ENCODE results near the gene TENM3.

The TENM3 gene

GRCh38 chr4:182704077-182704476 is 460.9 kb downstream of the TENM3 start:
- Histone ChIP-seq H2BK15ac (ENCODE audit: low read length) (no peak overlapping the region), H2BK12ac (ENCODE audit: low read length) (no peak overlapping the region), H4K8ac (ENCODE audit: low read depth, low read length) (no peak overlapping the region), H3K27me3 (ENCODE audit: control insufficient read depth in 3 of 3, insufficient read depth in 3 of 3, low read depth in 1 of 3, low read length in 3 of 3) (no peaks in the 10 kb centered on the region), H4K91ac (ENCODE audit: low read depth, low read length, poor library complexity) (no peak overlapping the region), H2AFZ (ENCODE audit: low read length) (no peak overlapping the region), H3K4ac (ENCODE audit: low read length) (no peak overlapping the region), H3K36me3 (replicated peaks in 1 of 2; ENCODE audit: control insufficient read depth in 2 of 2, insufficient read depth in 2 of 2, low read length in 2 of 2) (peaks cover 1 to 39% of the 10 kb centered on the region in 2 donors), H3K79me1 (ENCODE audit: low read depth, low read length) (no peaks in the 10 kb centered on the region), H3K9me3 (replicated peaks in 1 of 2; ENCODE audit: control insufficient read depth in 2 of 2, insufficient read depth in 1 of 2, low read depth in 1 of 2, low read length in 2 of 2) (no peaks in the 10 kb centered on the region), H3K4me3 (ENCODE audit: low read length in 2 of 2) (no peak overlapping the region), H3K14ac (ENCODE audit: low read length) (no peak overlapping the region), H3K18ac (ENCODE audit: low read length) (no peak overlapping the region), H2AK5ac (ENCODE audit: low read depth, low read length) (no peak overlapping the region), H3K9ac (ENCODE audit: low read depth, low read length, poor library complexity) (no peak overlapping the region), H3K4me2 (ENCODE audit: insufficient read depth, low read length, poor library complexity, severe bottlenecking) (no peak overlapping the region), H2BK120ac (ENCODE audit: low read depth, low read length) (no peak overlapping the region), H3K23ac (ENCODE audit: low read depth, low read length, poor library complexity) (no peak overlapping the region), H3K27ac (replicated peaks; ENCODE audit: low read length) (no peak overlapping the region), H3K4me1 (ENCODE audit: control insufficient read depth in 2 of 2, insufficient read depth in 1 of 2, low read depth in 1 of 2, low read length in 2 of 2) (no peaks in the 10 kb centered on the region), H2BK5ac (ENCODE audit: low read length) (no peak overlapping the region)
- DNase-seq (ENCODE audit: low spot score), result no peak
- WGBS, 2 donors (ENCODE audit: extremely low coverage in 2 of 2, insufficient read length in 2 of 2, insufficient replicate concordance in 1 of 2), result no CpG with 5 or more reads among the region's 1 CpG

- no peak overlapping the region for H2BK15ac ChIP-seq (ENCODE audit: low read length)
Measured at GRCh38 chr4:182704948-182705347, 461.7 kb downstream of the TENM3 start.

DNA sequence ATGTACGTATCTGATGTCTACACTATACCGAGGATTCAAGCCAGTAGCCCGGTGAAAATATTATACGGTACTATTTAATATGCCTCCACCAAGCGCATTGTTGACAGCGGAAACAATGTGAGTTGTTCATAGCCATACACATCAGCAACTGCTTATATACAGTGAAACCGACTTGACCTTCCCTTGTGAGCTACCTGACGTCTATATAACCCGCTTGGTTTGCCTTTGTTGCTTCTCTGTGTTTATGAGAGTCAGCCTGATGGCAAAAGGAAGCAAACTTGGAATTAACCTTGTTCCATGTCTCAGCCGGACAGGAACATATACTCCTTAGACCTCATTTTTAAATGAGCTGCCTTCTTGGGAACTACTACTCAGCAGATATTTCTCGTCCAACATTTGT is 462.2 kb downstream of the TENM3 start:
- no peak overlapping the region for H3K18ac ChIP-seq (ENCODE audit: low read length)

More at GRCh38 chr4:182704948-182705347, 461.7 kb downstream of the TENM3 start:
- no peak overlapping the region for H3K4me3 ChIP-seq (ENCODE audit: low read length in 2 of 2)
- H3K27me3 ChIP-seq (ENCODE audit: control insufficient read depth in 3 of 3, insufficient read depth in 3 of 3, low read depth in 1 of 3, low read length in 3 of 3), result no peaks in the 10 kb centered on the region
- H3K18ac ChIP-seq (ENCODE audit: low read length), result no peak overlapping the region
- no peak overlapping the region for H2AK5ac ChIP-seq (ENCODE audit: low read depth, low read length)
- no peak overlapping the region for H2AFZ ChIP-seq (ENCODE audit: low read length)
- no CpG with 5 or more reads among the region's 4 CpGs for WGBS, 2 donors (ENCODE audit: extremely low coverage in 2 of 2, insufficient read length in 2 of 2, insufficient replicate concordance in 1 of 2)
- H3K4ac ChIP-seq (ENCODE audit: low read length), result no peak overlapping the region
- H3K4me2 ChIP-seq (ENCODE audit: insufficient read depth, low read length, poor library complexity, severe bottlenecking), result no peak overlapping the region
- no peak overlapping the region for H4K8ac ChIP-seq (ENCODE audit: low read depth, low read length)
- no peak overlapping the region for H2BK120ac ChIP-seq (ENCODE audit: low read depth, low read length)
- no peak overlapping the region for H3K9ac ChIP-seq (ENCODE audit: low read depth, low read length, poor library complexity)
- H3K27ac ChIP-seq (replicated peaks; ENCODE audit: low read length), result no peak overlapping the region
- H4K91ac ChIP-seq (ENCODE audit: low read depth, low read length, poor library complexity), result no peak overlapping the region
- H3K36me3 ChIP-seq (replicated peaks in 1 of 2; ENCODE audit: control insufficient read depth in 2 of 2, insufficient read depth in 2 of 2, low read length in 2 of 2), result peaks cover 1 to 39% of the 10 kb centered on the region in 2 donors
- H2BK12ac ChIP-seq (ENCODE audit: low read length), result no peak overlapping the region
- no peaks in the 10 kb centered on the region for H3K4me1 ChIP-seq (ENCODE audit: control insufficient read depth in 2 of 2, insufficient read depth in 1 of 2, low read depth in 1 of 2, low read length in 2 of 2)
- no peaks in the 10 kb centered on the region for H3K9me3 ChIP-seq (replicated peaks in 1 of 2; ENCODE audit: control insufficient read depth in 2 of 2, insufficient read depth in 1 of 2, low read depth in 1 of 2, low read length in 2 of 2)
- DNase-seq (ENCODE audit: low spot score), result no peak
- H3K23ac ChIP-seq (ENCODE audit: low read depth, low read length, poor library complexity), result no peak overlapping the region
- no peak overlapping the region for H2BK5ac ChIP-seq (ENCODE audit: low read length)
- H3K14ac ChIP-seq (ENCODE audit: low read length), result no peak overlapping the region
- H3K79me1 ChIP-seq (ENCODE audit: low read depth, low read length), result no peaks in the 10 kb centered on the region

DNA sequence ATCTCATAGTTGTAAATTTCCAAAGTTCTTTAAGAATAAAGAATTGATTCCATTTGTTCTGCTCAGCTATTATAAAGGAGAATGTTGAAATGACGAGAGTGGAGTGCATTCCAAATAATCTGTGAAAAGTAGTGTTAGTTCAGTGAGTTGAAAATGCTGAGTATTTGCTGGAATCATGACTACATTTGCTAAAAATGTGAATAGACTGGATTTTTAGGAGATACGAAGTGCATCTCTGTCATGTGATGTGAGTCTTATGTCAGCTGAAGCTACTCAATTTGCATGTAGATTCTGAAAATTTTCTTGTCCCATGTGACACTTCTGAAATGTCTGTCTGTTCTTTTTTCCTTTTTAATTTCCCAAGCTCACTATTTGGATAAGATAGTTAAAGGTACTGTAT is 468.0 kb downstream of the TENM3 start:
- Histone ChIP-seq H3K14ac (ENCODE audit: low read length) (no peak overlapping the region), H3K4me1 (ENCODE audit: control insufficient read depth in 2 of 2, insufficient read depth in 1 of 2, low read depth in 1 of 2, low read length in 2 of 2) (peaks cover 4 to 6% of the 10 kb centered on the region in 2 donors), H2BK5ac (ENCODE audit: low read length) (no peak overlapping the region), H3K27ac (replicated peaks; ENCODE audit: low read length) (no peak overlapping the region), H4K91ac (ENCODE audit: low read depth, low read length, poor library complexity) (no peak overlapping the region), H2AK5ac (ENCODE audit: low read depth, low read length) (no peak overlapping the region), H3K27me3 (ENCODE audit: control insufficient read depth in 3 of 3, insufficient read depth in 3 of 3, low read depth in 1 of 3, low read length in 3 of 3) (no peaks in the 10 kb centered on the region), H2BK120ac (ENCODE audit: low read depth, low read length) (no peak overlapping the region), H4K8ac (ENCODE audit: low read depth, low read length) (no peak overlapping the region), H3K4me2 (ENCODE audit: insufficient read depth, low read length, poor library complexity, severe bottlenecking) (no peak overlapping the region), H2BK12ac (ENCODE audit: low read length) (no peak overlapping the region), H3K23ac (ENCODE audit: low read depth, low read length, poor library complexity) (no peak overlapping the region), H3K36me3 (replicated peaks in 1 of 2; ENCODE audit: control insufficient read depth in 2 of 2, insufficient read depth in 2 of 2, low read length in 2 of 2) (peaks cover 2 to 24% of the 10 kb centered on the region in 2 donors), H3K9me3 (replicated peaks in 1 of 2; ENCODE audit: control insufficient read depth in 2 of 2, insufficient read depth in 1 of 2, low read depth in 1 of 2, low read length in 2 of 2) (no peaks in the 10 kb centered on the region), H3K4me3 (ENCODE audit: low read length in 2 of 2) (no peak overlapping the region), H3K18ac (ENCODE audit: low read length) (no peak overlapping the region), H2AFZ (ENCODE audit: low read length) (no peak overlapping the region), H2BK15ac (ENCODE audit: low read length) (no peak overlapping the region), H3K4ac (ENCODE audit: low read length) (no peak overlapping the region), H3K79me1 (ENCODE audit: low read depth, low read length) (no peaks in the 10 kb centered on the region), H3K9ac (ENCODE audit: low read depth, low read length, poor library complexity) (no peak overlapping the region)
- DNase-seq (ENCODE audit: low spot score), result no peak
- WGBS, 2 donors (ENCODE audit: extremely low coverage in 2 of 2, insufficient read length in 2 of 2, insufficient replicate concordance in 1 of 2), result no CpG with 5 or more reads among the region's 2 CpGs

More for the DNA sequence above, 462.2 kb downstream of the TENM3 start:
- Histone ChIP-seq H3K23ac (ENCODE audit: low read depth, low read length, poor library complexity) (no peak overlapping the region), H2BK5ac (ENCODE audit: low read length) (no peak overlapping the region), H3K79me1 (ENCODE audit: low read depth, low read length) (no peaks in the 10 kb centered on the region), H3K27ac (replicated peaks; ENCODE audit: low read length) (no peak overlapping the region), H3K9me3 (replicated peaks in 1 of 2; ENCODE audit: control insufficient read depth in 2 of 2, insufficient read depth in 1 of 2, low read depth in 1 of 2, low read length in 2 of 2) (no peaks in the 10 kb centered on the region), H4K8ac (ENCODE audit: low read depth, low read length) (no peak overlapping the region), H3K4me1 (ENCODE audit: control insufficient read depth in 2 of 2, insufficient read depth in 1 of 2, low read depth in 1 of 2, low read length in 2 of 2) (no peaks in the 10 kb centered on the region), H4K91ac (ENCODE audit: low read depth, low read length, poor library complexity) (no peak overlapping the region), H2BK15ac (ENCODE audit: low read length) (no peak overlapping the region), H3K27me3 (ENCODE audit: control insufficient read depth in 3 of 3, insufficient read depth in 3 of 3, low read depth in 1 of 3, low read length in 3 of 3) (no peaks in the 10 kb centered on the region), H2AFZ (ENCODE audit: low read length) (no peak overlapping the region), H2BK12ac (ENCODE audit: low read length) (no peak overlapping the region), H2AK5ac (ENCODE audit: low read depth, low read length) (no peak overlapping the region), H2BK120ac (ENCODE audit: low read depth, low read length) (no peak overlapping the region), H3K4me2 (ENCODE audit: insufficient read depth, low read length, poor library complexity, severe bottlenecking) (no peak overlapping the region), H3K36me3 (replicated peaks in 1 of 2; ENCODE audit: control insufficient read depth in 2 of 2, insufficient read depth in 2 of 2, low read length in 2 of 2) (peaks cover 1 to 39% of the 10 kb centered on the region in 2 donors), H3K4me3 (ENCODE audit: low read length in 2 of 2) (no peak overlapping the region), H3K9ac (ENCODE audit: low read depth, low read length, poor library complexity) (no peak overlapping the region), H3K14ac (ENCODE audit: low read length) (no peak overlapping the region), H3K4ac (ENCODE audit: low read length) (no peak overlapping the region)
- no peak for DNase-seq (ENCODE audit: low spot score)
- WGBS, 2 donors (ENCODE audit: extremely low coverage in 2 of 2, insufficient read length in 2 of 2, insufficient replicate concordance in 1 of 2), result no CpG with 5 or more reads among the region's 11 CpGs

Measured in neuronal stem cell (in vitro differentiated cells).